Activated CD4-positive, CD25-positive, alpha-beta regulatory T cell (primary cell): ENCODE measurements around the gene YTHDF2.

ENCODE experiments used
- DNase-seq, 4 experiments: peaks; one replicate each; lab custom pipeline; 2025; lab: John Stamatoyannopoulos, UW

Gene YTHDF2

DNA sequence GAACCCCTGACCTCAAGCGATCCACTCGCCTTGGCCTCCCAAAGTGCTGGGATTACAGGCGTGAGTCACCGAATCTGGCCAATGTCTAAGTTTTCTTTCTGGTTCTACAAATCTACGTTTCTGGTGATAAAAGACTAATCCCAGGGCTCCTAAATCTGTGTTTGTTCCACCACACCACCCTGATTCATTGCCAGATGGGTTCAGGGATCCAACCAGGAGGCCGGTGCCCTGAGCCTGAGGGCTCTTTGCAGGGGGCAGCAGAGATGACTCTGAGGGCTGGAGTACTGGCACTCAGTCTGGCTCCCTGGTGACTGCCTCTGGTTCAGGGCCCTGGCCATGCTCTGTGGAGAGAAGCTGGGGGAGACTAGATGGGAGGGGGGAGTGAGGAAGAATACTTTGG lies 64.7 kb downstream of the YTHDF2 start:
- DNase-seq, result no peak

DNA sequence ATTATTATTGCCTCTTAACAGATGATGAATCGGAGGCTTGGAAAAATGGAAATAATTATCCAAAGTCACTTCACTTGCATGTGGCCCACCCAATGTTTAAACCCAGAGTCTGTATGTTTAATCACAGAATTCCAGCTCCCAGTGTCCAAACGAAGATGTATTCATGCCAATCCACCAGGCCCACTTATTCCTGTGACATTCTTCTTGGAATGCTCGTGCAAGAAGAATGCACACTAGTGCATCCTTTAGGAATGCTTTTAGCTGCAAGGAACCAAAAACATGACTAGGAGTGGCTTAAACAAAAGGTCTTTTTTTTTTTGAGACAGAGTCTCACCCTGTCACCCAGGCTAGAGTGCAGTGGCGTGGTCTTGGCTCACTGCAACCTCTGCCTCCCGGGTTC lies 66.3 kb downstream of the YTHDF2 start:
- DNase-seq, result no peak

DNA sequence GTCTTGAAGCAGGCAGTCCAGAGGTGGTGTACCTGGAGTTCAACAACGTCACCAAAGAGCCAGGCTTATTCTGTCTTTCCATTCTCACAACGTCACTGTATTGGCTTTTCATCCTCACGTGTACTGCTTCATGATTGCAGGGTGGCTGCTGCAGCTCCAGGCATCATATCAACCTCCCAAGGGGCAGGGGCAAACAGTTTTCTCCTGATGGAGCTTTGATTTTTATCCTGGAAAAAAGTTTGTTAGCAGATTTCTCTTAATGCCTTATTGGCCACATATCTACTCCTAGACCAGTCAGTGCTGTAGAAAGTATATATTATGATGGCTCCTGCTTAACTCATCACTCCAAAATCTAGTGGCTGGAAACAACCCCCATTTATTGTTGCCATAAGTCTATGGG lies 66.9 kb downstream of the YTHDF2 start:
- no peak for DNase-seq

DNA sequence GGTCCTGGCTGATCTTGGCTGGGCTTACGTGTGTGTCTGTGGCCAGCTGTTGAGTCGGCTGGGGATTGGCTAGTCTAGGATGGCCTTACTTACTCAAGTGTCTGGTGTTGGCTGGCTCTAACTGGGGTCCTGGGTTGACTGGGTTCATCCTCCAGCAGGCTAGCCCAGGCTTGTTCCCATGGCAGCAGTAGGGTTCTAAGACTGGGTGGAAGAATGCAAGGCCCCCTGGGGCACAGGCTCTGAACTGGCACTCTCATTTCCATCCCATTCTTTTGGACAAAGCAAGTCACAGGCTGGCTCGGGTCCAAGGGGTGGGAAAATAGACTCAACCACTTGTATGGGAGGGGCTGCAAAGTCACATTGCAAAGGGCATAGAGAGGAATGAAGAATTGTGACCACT lies 67.3 kb downstream of the YTHDF2 start:
- no peak for DNase-seq

DNA sequence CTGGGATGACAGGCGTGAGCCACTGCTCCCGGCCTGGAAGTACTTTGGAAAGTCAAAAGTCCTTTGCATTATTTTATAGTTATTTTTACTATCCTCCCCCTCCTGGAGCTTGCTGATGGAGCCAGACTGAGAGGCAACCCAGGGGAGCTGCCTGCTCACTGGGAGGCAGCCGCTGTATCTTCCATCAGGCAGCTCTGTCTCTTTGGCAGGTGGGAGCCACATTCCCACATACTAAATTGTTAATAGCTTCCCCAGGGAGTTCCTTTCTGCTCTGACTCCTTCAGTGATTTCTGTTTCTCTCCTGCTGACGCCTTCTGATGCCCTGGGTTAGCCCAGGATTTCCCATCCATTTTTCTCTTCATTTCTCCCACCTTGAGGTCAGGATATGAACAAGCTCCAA lies 70.3 kb downstream of the YTHDF2 start:
- no peak for DNase-seq

DNA sequence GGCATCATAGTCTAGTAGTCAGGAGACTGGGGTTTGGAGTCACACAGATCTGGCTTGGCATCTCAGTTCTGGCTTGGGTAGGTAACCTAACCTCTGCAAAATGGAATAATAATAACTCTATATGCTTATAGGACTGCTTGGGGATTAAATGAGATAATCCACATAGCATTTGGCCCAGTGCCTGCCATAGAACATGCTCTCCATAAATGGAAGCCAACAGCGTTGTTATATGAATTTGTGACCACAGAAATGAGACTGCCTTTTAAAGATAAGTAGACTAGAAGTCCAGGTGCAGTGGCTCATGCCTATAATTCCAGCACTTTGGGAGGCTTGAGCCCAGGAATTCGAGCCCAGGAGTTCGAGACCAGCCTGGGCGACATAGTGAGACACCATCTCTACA lies 71.2 kb downstream of the YTHDF2 start:
- DNase-seq, result no peak

DNA sequence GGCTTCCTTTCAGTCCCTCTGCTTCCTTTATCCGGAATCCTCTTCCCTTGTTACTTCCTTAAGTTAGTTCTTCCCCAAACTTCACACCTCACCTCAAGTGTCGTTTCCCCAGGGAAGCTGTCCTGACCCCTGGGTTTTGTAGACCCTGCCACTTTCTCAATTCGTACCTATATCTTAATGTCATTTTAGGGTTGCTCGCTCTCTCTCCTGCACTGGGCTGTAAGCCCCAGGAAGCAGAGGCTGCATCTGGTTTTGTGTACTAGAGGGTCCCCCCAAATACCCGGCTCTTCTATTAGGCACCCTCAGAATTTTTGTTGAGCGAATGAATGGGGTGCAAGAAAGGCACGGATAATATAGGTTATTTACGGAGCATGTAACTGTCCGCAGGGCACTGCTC lies 74.6 kb downstream of the YTHDF2 start:
- no peak for DNase-seq

DNA sequence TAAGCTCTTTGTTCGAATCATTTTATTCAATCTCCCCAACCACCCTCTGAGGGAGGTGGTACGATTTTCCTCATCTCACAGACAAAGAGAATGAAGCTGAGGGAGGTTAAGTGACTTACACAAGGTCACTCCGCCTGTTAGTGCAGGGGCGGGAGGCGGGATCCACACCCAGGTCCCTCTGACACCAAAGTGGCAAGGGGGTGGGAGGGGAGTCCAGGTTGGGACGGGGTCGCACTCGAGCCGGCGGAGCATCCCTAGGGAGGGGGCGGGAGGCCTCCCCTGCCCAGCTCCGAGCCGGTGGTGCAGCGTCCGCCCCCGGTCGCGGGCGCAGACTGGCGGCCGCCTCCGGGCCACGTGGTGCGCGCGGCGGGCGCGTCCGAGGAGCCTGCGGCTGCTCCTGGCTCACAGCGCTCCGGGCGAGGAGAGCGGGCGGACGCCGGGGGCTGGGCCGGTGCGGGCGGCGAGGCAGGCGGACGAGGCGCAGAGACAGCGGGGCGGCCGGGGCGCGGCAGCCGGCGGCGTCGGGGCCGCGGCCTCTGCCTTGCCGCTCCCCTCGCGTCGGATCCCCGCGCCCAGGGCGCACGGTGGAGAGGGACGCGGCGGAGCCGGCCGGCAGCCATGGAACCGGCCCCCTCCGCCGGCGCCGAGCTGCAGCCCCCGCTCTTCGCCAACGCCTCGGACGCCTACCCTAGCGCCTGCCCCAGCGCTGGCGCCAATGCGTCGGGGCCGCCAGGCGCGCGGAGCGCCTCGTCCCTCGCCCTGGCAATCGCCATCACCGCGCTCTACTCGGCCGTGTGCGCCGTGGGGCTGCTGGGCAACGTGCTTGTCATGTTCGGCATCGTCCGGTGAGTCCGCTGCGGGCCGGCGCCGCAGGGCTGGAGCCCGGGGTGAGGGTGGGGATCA lies 75.3 kb downstream of the YTHDF2 start, which contains the start of gene OPRD1:
TSS of gene OPRD1 (plus strand) at position 405 of the 903 bp plus-strand sequence. CDS start at position 619, 214 bp downstream.
- no peak for DNase-seq

DNA sequence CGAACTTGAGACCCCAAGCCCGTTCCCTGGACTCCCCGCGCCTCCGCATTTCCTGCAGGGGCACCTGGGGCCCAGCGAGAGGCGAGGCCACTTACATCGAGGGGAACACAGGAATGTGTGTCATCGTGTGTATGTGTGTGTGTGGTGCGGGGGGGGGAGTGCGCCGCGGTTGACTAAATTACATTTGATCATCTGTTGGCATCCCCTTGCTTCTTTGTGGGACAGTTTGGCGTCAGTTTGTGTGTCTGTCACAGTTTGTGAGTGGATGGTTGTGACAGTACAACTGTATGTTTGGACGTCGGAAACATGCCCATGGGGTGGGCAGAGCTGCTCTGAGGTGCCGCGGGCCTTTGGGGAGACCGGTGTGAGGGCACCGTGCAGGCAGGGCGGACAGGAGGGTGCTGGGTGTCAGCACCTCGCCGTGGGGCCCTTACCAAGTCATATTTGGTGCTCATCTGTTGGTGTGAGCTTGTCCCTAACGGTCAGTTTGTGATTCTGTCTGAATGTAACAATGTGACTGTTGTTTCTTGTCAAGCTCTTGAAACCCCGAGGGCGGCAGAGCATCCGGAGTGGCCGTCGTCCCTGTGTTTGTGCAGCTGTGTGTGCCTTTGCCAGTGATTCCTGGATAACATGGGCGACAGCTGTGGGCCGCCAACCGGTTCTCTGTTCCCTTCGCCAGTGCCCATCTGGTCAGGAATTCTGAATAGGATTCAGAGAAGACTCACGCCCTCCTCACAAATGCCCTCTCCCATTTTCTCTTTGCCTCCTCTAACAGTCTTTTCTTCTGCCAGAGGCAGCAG lies 76.1 kb downstream of the YTHDF2 start:
- no peak for DNase-seq

DNA sequence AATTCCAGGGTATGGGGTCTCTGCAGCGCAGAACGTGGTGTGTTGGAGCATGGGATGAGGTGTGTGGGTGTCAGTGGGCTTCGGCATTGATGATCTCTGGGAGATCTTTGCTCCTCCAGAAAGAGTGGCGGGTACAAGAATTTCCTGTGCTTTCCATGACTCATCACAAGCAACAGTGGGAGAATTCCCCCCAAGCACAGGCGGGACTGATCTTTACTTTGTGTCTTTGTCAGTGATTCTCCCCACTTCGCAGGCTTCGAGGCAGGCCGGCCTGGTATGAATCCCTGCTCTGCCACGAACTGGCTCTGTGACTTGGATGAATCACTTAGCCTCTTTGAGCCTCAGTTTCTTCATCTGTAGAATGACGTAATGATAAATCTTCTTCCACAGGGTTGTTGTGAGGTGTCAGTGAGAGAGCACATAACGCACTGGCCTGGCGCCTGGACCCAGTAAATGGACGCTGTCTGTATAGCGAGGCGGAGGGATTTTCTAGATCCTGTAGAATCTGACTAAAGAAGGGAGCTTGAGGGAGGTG lies 77.3 kb downstream of the YTHDF2 start:
- DNase-seq, result no peak

DNA sequence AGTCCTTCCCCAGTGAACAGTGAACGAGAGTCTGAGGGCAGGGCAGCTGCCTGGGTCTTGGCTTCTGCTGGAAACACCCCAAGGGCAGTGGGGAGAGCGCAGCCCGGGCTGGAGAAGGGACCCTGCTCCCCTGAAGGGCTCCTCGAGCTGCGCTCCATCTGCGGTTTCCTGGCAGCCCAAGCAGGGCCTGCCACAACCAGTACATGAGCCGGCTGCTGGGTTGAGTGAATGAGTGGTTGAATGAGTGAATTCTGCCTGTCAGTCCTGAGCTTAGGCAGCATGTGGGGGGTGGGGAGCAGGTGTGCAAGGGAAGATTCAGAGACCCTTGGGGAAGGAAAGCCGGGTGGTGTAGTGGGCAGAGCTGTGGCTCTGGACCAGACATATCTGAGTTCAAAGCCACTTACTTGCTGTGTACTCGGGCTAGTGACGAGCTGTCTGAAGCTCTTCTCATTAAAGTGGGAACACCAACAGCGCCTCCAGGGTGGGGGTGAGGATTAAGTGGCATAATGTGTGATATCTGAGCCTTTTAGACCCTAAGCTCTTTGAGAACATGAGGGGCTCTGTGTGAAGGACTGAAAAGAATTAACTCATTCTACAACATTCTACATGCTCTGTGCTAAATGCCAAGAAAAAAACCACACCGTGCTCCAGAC lies 78.9 kb downstream of the YTHDF2 start:
- DNase-seq, result no peak

DNA sequence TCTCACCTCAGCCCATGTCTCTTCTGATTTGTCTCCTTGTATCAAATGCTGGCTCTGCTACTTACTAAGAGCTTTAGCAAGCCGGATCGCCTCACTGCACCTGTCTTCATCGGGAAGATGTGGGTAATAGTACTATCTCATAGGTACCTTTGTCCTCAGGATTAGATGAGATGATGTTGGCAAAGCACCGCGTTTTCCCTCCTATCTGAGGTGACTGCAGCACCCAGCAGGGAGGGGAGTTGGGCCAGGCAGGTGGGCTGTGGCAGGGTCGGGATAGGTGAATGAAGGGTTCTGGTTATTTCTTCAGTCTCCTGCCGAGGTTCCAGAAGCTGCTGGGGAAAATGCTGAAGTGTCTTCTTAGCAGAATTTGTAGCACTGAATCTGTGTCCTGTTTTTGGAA lies 80.4 kb downstream of the YTHDF2 start:
- DNase-seq, result no peak

DNA sequence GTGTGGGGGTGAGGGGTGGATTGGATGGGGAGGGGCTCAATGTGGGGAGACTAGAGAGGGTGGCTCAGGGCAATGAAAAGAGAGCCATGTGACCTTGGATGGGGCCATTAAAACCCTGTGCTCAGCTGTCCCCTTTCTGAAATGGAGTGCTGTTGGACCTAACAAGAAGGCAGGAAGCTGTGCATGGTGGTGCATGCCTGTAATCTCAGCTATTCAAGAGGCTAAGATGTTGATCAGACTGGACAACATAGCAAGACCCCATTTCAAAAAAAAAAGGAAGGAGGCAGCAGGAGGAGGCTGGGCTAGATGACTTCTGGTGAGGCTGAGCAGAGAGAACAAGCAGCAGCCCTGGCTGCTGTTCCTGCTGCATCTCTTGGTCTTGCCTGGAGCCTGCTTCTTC lies 82.3 kb downstream of the YTHDF2 start:
- DNase-seq, result no peak
